Kidney (tissue), 14 donors: ENCODE measurements around the gene COL23A1. TPM values are rescaled to one million over a fixed set of nuclear protein-coding genes. Genes with fewer than 3 reads are reported as not detected.
A peak's percentile ranks its signal among the peaks of the same experiment; 100 is the strongest.

Source experiments
- DNase-seq, 5 donors: peaks; one replicate each; pipeline ENCODE4 v3.0.0-alpha.2; 2013 to 2020
- FAIRE-seq: peaks from 2 replicates; lab custom pipeline; 2012; peaks lifted over from hg19 to GRCh38; lab: Jason Lieb, UNC
- H3K27ac ChIP-seq, 2 donors: one replicate each; pipeline ENCODE4 v1.7.0; 2013; ENCODE audit warnings: low read depth in 2 of 2, low read length in 2 of 2, inconsistent platforms in 1 of 2
- H3K27me3 ChIP-seq: one replicate; pipeline ENCODE4 v1.7.1; 2013; ENCODE audit warnings: low read length, inconsistent platforms; ENCODE audit not compliant: control insufficient read depth, insufficient read depth
- H3K36me3 ChIP-seq, 3 donors: one replicate each; pipeline versions ENCODE4 v1.7.0 to v1.7.1; 2013; ENCODE audit warnings: low read length in 3 of 3, control low read depth in 1 of 3, inconsistent platforms in 1 of 3; ENCODE audit not compliant: insufficient read depth in 3 of 3, control insufficient read depth in 2 of 3
- H3K4me1 ChIP-seq, 3 donors: one replicate each; pipeline versions ENCODE4 v1.7.0 to v1.7.1; 2013; ENCODE audit warnings: low read length in 3 of 3, inconsistent platforms in 1 of 3, low read depth in 1 of 3; ENCODE audit not compliant: control insufficient read depth in 2 of 3, insufficient read depth in 2 of 3
- H3K4me3 ChIP-seq, 3 donors: one replicate each; pipeline versions ENCODE4 v1.7.0 to v1.8.1; 2013; ENCODE audit warnings: low read length in 3 of 3, control low read depth in 1 of 3, inconsistent platforms in 1 of 3
- H3K9ac ChIP-seq, 3 donors: one replicate each; pipeline versions ENCODE4 v1.7.0 to v1.7.1; 2013; ENCODE audit warnings: low read length in 3 of 3, control low read depth in 1 of 3, inconsistent platforms in 1 of 3
- H3K9me3 ChIP-seq, 3 donors: one replicate each; pipeline versions ENCODE4 v1.7.0 to v1.7.1; 2013; ENCODE audit warnings: low read length in 3 of 3, control low read depth in 1 of 3, inconsistent platforms in 1 of 3; ENCODE audit not compliant: control insufficient read depth in 2 of 3, insufficient read depth in 1 of 3
- CTCF ChIP-seq: IDR thresholded peaks from 3 replicates; pipeline ENCODE4 v1.5.1; 2012; ENCODE audit warnings: mild to moderate bottlenecking, moderate library complexity, borderline replicate concordance; ENCODE audit not compliant: insufficient read depth; ENCODE audit errors: extremely low read depth
- intact Hi-C: fragments of 100-400 bp; cut with DNase I; formaldehyde crosslinking; loops from one replicate; pipeline ENCODE4 v1.11.1; 2022
- polyA plus RNA-seq: library from polyadenylated mRNA; stranded (reverse); fragments of 350-450 nt; fragmentation: Illumina TruSeq; extraction: RNeasy Lipid Tissue Mini Kit (QIAGEN cat#74804); gene quantifications from one replicate; pipeline ENCODE4 v1.2.3, GENCODE V29; 2014; ENCODE audit warnings: low read depth, low replicate concordance; ENCODE audit not compliant: insufficient read depth
- total RNA-seq: library from RNA; stranded (reverse); fragmentation: NEBNext Ultra II Directional; extraction: Animal tissue kit (Norgen Biotek cat#: 25700); gene quantifications from one replicate; pipeline ENCODE4 v1.2.1, GENCODE V29; 2021
- donor health status: control.
- donor health status: control.
- donor health status: control.
- donor health status: control.
- donor health status: control.
- donor health status: DM: yes; HTN: yes; CAD: no.
- donor health status: Normal renal cell carcinoma (clear cell type).

The COL23A1 gene
- total and polyA plus RNA-seq, 2 donors from 2014 or later: 4.1 to 8.7 TPM

GRCh38 chr5:178310130-178310865 lies 279.9 kb downstream of the COL23A1 start:
- DNase-seq (peak in 2 of 5 donors; percentile 24 to 73), FAIRE-seq (no peak)
- Histone ChIP-seq H3K27ac (no peak overlapping the region), H3K4me1 (no peaks in the 10 kb centered on the region), H3K36me3 (no peaks in the 10 kb centered on the region), H3K27me3 (no peaks in the 10 kb centered on the region), H3K4me3 (no peak overlapping the region), H3K9ac (no peak overlapping the region), H3K9me3 (no peaks in the 10 kb centered on the region)
- no peak for TF ChIP-seq CTCF
- intact Hi-C loops: no loop called here

- Histone ChIP-seq H3K4me1 (no peaks in the 10 kb centered on the region), H3K4me3 (no peak overlapping the region), H3K9me3 (no peaks in the 10 kb centered on the region), H3K36me3 (no peaks in the 10 kb centered on the region), H3K27me3 (no peaks in the 10 kb centered on the region), H3K9ac (no peak overlapping the region), H3K27ac (no peak overlapping the region)
- TF ChIP-seq CTCF: no peak
- intact Hi-C loops: no loop called here
- DNase-seq (peak in 2 of 5 donors; percentile 46 to 51), FAIRE-seq (no peak)
Observed at GRCh38 chr5:178309271-178310013, 280.8 kb downstream of the COL23A1 start.

- Histone ChIP-seq H3K27ac (no peak overlapping the region), H3K9me3 (no peaks in the 10 kb centered on the region), H3K4me1 (no peaks in the 10 kb centered on the region), H3K4me3 (no peak overlapping the region), H3K27me3 (no peaks in the 10 kb centered on the region), H3K9ac (no peak overlapping the region), H3K36me3 (no peaks in the 10 kb centered on the region)
- no peak for TF ChIP-seq CTCF
- intact Hi-C loops: no loop called here
- FAIRE-seq (no peak), DNase-seq (peak in 2 of 5 donors; percentile 39 to 42)
Observed at GRCh38 chr5:178308541-178309092, 281.6 kb downstream of the COL23A1 start.
